ENCODE measurements around the gene PIK3R5. TPM values are rescaled to one million over a fixed set of nuclear protein-coding genes. Genes with fewer than 3 reads are reported as not detected.

The PIK3R5 gene
- total and polyA plus RNA-seq, 8 donors = 0.69 to 6.8 (median 1.7) TPM

- FAIRE-seq (no peak), DNase-seq (peak in 1 of 6 donors; percentile 35), ATAC-seq (peak in 2 of 4 donors; percentile 61 to 74)
- no peak overlapping the region for H3K4me3 ChIP-seq
- 58 to 66% methylated on average over 12 of the region's 12 CpGs for WGBS, 2 donors
- peak overlapping the region in 1 of 4 donors; percentile 41 for H3K27ac ChIP-seq
- no peaks in the 10 kb centered on the region for H3K27me3 ChIP-seq
- intact Hi-C loops (cut with DNase I) = no loop called here
- no peaks in the 10 kb centered on the region for H3K9me3 ChIP-seq
- no peaks in the 10 kb centered on the region for H3K4me1 ChIP-seq
- no peaks in the 10 kb centered on the region for H3K36me3 ChIP-seq
- no peak for TF ChIP-seq CTCF (IDR thresholded peaks at IDR 0.05)
Measured at GRCh38 chr17:8955021-8955959, 10.2 kb downstream of the PIK3R5 start.

GRCh38 chr17:8954339-8954738 lies 11.2 kb downstream of the PIK3R5 start:
- Histone ChIP-seq H3K9me3 (no peaks in the 10 kb centered on the region), H3K27me3 (no peaks in the 10 kb centered on the region), H3K4me1 (no peaks in the 10 kb centered on the region), H3K4me3 (no peak overlapping the region), H3K36me3 (no peaks in the 10 kb centered on the region), H3K27ac (peak overlapping the region in 1 of 4 donors; percentile 41)
- 40 to 44% methylated on average over 10 of the region's 10 CpGs for WGBS, 2 donors
- no peak for TF ChIP-seq CTCF (IDR thresholded peaks at IDR 0.05)
- intact Hi-C loops (cut with DNase I) = no loop called here
- DNase-seq (peak in 1 of 6 donors; percentile 56), ATAC-seq (peak in 3 of 4 donors; percentile 39 to 87 (median 85)), FAIRE-seq (no peak)

GRCh38 chr17:8953156-8953885 lies 12.2 kb downstream of the PIK3R5 start:
- Histone ChIP-seq H3K9me3 (no peaks in the 10 kb centered on the region), H3K27ac (peak overlapping the region in 1 of 4 donors; percentile 27), H3K27me3 (no peaks in the 10 kb centered on the region), H3K4me3 (no peak overlapping the region), H3K4me1 (no peaks in the 10 kb centered on the region), H3K36me3 (no peaks in the 10 kb centered on the region)
- no peak for TF ChIP-seq CTCF (IDR thresholded peaks at IDR 0.05)
- no peak for ATAC-seq
- intact Hi-C loops (cut with DNase I) = no loop called here
- DNase-seq = no peak
- 62 to 81% methylated on average over 2 of the region's 2 CpGs for WGBS, 2 donors
- FAIRE-seq = no peak

- FAIRE-seq (no peak), ATAC-seq (no peak), DNase-seq (no peak)
- no peaks in the 10 kb centered on the region for H3K36me3 ChIP-seq
- WGBS, 2 donors = 55 to 73% methylated on average over 1 of the region's 1 CpG
- no peaks in the 10 kb centered on the region for H3K4me1 ChIP-seq
- no peak overlapping the region for H3K27ac ChIP-seq
- intact Hi-C loops (cut with DNase I) = no loop called here
- no peaks in the 10 kb centered on the region for H3K27me3 ChIP-seq
- H3K4me3 ChIP-seq = no peak overlapping the region
- no peak for TF ChIP-seq CTCF (IDR thresholded peaks at IDR 0.05)
- H3K9me3 ChIP-seq = no peaks in the 10 kb centered on the region
Measured at GRCh38 chr17:8952191-8952590, 13.3 kb downstream of the PIK3R5 start.

Measured in pancreas (tissue), 10 donors.